Articular chondrocyte of knee joint (primary cell): ENCODE results near the gene RPL22. TPM values are rescaled to one million over a fixed set of nuclear protein-coding genes. Genes with fewer than 3 reads are reported as not detected.

Source experiments
- total RNA-seq: library from RNA; depleted of rRNA; stranded (reverse); fragments of >200 nt; gene quantifications from 2 replicates; pipeline ENCODE4 v1.2.3, GENCODE V29; 2012

The RPL22 gene
- total RNA-seq = 118 and 161 TPM in 2 replicates

GRCh38 chr1:6199298-6200187, at the start of gene RPL22:
Gene RPL22 (minus strand): TSS chr1:6199595. CDS start chr1:6199573, 22 bp downstream.

DNA sequence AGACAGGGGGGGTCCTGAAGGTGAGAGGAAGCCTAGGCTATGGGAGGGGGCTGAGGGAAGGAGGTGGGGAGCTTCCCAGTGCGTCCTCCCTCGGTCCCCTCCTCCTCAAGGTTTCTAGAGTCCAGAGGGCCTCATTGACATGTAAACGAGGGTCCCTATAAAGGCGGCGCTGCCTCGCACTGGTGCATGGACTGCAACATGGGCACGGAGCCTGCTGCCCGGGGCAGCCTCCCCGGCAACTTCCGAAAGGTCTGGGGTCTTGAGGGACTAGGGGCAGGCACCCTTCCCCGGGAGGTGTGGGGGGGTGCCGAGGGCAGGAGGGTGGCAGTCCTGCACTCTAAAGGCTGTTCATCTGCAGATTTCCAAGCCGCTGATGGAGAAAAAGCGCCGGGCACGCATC, 44.6 kb upstream of the RPL22 start, which contains the start of gene HES3:
TSS of gene HES3 (plus strand) at position 187 of the 400 bp plus-strand sequence. CDS start at position 374, 187 bp downstream.

GRCh38 chr1:6205849-6206519, 6.6 kb upstream of the RPL22 start, which contains the start of gene RNF207:
Gene RNF207 (plus strand): TSS chr1:6206119. CDS start chr1:6206536, 417 bp downstream.

DNA sequence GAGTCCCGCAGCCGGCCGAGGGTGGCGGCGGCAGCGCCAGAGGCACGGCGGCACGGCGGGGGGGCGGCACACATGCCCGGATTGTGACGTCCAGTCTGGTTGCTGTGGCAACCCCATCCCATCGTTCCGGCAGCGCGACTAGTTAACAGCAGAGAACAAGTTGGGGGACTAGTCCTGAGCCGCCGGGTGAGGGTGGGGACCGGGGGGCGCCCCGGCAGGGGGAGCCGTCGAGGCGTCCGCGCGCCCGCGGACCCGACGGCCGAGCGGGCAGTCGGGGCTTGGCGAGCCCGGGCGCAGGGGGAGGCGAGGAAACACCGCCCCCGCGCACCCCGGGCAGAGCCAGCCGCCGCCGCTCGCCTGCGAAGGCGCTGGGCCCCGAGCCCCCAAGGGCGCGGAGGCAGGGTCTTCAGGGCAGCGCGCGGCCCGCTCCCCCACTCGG, 19.1 kb downstream of the RPL22 start, which contains the start of gene CHD5:
TSS of gene CHD5 (minus strand) at position 54 of the 439 bp plus-strand sequence. CDS start 298 bp downstream, outside the sequence.

Other genes starting within 250 kb of the RPL22 start
- gene NPHP4, start 207.2 kb downstream of the RPL22 start, total RNA-seq = 6.1 and 7.1 TPM in 2 replicates
- 4.1 and 5.4 TPM in 2 replicates for gene KCNAB2, start 153.7 kb downstream of the RPL22 start, total RNA-seq
- gene CHD5, start 19.3 kb downstream of the RPL22 start, total RNA-seq = 0.11 and 0.13 TPM in 2 replicates
- 10.7 and 12.0 TPM in 2 replicates for gene RNF207, start 6.5 kb upstream of the RPL22 start, total RNA-seq
- gene ICMT, start 36.4 kb upstream of the RPL22 start, total RNA-seq = 75.9 and 86.5 TPM in 2 replicates
- gene HES3, start 44.6 kb upstream of the RPL22 start, total RNA-seq = not detected in 2 replicates
- 5.6 and 8.1 TPM in 2 replicates for gene GPR153, start 61.5 kb upstream of the RPL22 start, total RNA-seq
- 25.9 and 32.6 TPM in 2 replicates for gene ACOT7, start 194.2 kb upstream of the RPL22 start, total RNA-seq
- gene HES2, start 220.3 kb upstream of the RPL22 start, total RNA-seq = under 0.01 TPM in 1 of 2 replicates, not detected in the other
- under 0.01 TPM in 1 of 2 replicates, not detected in the other for gene ESPN, start 225.2 kb upstream of the RPL22 start, total RNA-seq